Mammary epithelial cell (primary cell): Measurements from ENCODE around the gene USP51.

ENCODE experiments used
- EZH2 ChIP-seq: IDR thresholded peaks from 2 replicates; pipeline ENCODE4 v1.6.1; 2012; ENCODE audit warnings: low read length, inconsistent platforms, borderline replicate concordance
- TF ChIP-seq, protein P1 (sequence below), 2 donors: IDR thresholded peaks in 1 of 2; conservative IDR thresholded peaks in 1 of 2; 2 replicates each; pipeline ENCODE4 v1.5.1; 2011 to 2012; ENCODE audit warnings: inconsistent platforms in 2 of 2, low read length in 2 of 2, mild to moderate bottlenecking in 2 of 2, control low read depth in 1 of 2, low read depth in 1 of 2; ENCODE audit not compliant: insufficient read depth in 1 of 2; ENCODE audit errors: extremely low read depth in 1 of 2

DNA sequence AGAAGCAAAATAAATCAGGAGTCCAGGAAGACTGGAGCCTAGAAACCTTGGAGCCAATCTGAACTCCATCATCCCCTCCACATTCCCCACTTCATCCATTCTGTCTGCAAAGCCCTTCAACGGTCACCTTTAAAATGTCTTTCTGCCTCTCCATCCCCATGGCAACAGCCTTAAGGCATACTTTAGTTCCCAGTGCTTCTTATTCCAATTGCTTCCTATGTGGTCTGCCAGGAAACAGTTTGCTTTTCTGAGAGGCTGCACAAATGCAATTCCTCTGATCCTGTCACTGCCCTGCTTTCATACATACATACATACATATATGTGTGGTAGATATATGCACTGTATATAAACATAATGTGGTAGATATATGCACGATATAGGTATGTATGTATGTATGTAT, 38.5 kb downstream of the USP51 start:
- no peak for TF ChIP-seq EZH2
- TF ChIP-seq, protein P1, sequence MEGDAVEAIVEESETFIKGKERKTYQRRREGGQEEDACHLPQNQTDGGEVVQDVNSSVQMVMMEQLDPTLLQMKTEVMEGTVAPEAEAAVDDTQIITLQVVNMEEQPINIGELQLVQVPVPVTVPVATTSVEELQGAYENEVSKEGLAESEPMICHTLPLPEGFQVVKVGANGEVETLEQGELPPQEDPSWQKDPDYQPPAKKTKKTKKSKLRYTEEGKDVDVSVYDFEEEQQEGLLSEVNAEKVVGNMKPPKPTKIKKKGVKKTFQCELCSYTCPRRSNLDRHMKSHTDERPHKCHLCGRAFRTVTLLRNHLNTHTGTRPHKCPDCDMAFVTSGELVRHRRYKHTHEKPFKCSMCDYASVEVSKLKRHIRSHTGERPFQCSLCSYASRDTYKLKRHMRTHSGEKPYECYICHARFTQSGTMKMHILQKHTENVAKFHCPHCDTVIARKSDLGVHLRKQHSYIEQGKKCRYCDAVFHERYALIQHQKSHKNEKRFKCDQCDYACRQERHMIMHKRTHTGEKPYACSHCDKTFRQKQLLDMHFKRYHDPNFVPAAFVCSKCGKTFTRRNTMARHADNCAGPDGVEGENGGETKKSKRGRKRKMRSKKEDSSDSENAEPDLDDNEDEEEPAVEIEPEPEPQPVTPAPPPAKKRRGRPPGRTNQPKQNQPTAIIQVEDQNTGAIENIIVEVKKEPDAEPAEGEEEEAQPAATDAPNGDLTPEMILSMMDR (conservative IDR thresholded peaks at IDR 0.05 in 1 of 2, IDR thresholded peaks at IDR 0.05 in 1 of 2; ENCODE audit: extremely low read depth in 1 of 2, insufficient read depth in 1 of 2, low read depth in 1 of 2, low read length in 2 of 2), result no peak
